ENCODE results near the gene IQSEC1.

DNA sequence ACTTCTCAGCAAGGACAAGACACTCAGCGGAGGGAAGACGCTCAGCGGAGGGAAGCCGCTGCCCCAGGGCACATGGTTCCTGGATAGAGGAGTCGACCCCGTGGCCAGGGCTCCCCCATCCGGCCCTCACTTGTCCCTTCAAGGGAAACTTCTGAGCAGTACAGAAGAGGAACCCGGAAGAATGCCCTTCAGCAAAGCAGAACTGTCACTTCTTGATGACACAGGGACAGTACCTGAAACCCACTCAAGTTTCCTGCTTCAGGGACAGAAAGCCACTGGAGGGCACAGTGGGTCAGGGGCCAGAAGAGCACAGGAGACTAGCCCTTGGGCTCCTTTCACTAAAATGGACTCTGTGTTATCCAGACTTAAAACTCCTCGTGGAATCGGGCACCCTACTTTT lies 134.1 kb downstream of the IQSEC1 start:
- no peak for TF ChIP-seq EZH2 (IDR thresholded peaks at IDR 0.05; ENCODE audit: insufficient read depth, low read length)
- TF ChIP-seq, protein P1, sequence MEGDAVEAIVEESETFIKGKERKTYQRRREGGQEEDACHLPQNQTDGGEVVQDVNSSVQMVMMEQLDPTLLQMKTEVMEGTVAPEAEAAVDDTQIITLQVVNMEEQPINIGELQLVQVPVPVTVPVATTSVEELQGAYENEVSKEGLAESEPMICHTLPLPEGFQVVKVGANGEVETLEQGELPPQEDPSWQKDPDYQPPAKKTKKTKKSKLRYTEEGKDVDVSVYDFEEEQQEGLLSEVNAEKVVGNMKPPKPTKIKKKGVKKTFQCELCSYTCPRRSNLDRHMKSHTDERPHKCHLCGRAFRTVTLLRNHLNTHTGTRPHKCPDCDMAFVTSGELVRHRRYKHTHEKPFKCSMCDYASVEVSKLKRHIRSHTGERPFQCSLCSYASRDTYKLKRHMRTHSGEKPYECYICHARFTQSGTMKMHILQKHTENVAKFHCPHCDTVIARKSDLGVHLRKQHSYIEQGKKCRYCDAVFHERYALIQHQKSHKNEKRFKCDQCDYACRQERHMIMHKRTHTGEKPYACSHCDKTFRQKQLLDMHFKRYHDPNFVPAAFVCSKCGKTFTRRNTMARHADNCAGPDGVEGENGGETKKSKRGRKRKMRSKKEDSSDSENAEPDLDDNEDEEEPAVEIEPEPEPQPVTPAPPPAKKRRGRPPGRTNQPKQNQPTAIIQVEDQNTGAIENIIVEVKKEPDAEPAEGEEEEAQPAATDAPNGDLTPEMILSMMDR (IDR thresholded peaks at IDR 0.05; ENCODE audit: insufficient read depth, low read depth, low read length) = no peak
